DOHH2 (cell line): ENCODE measurements around the gene LILRB4.

Experiments
- EZH2phosphoT487 ChIP-seq: fragments of 200-600 bp; sonication (generic); IDR thresholded peaks from 2 replicates; pipeline ENCODE4 v1.6.1; 2017; ENCODE audit warnings: borderline replicate concordance, mild to moderate bottlenecking, antibody characterized with exemption, low read length, moderate library complexity, mixed read lengths
- TF ChIP-seq, protein P1 (sequence below): fragments of 200-600 bp; sonication (generic); IDR thresholded peaks from one replicate; pipeline ENCODE4 v1.5.1; 2014; ENCODE audit warnings: antibody characterized with exemption, mild to moderate bottlenecking, low read depth, low read length; ENCODE audit not compliant: poor library complexity, severe bottlenecking

DNA sequence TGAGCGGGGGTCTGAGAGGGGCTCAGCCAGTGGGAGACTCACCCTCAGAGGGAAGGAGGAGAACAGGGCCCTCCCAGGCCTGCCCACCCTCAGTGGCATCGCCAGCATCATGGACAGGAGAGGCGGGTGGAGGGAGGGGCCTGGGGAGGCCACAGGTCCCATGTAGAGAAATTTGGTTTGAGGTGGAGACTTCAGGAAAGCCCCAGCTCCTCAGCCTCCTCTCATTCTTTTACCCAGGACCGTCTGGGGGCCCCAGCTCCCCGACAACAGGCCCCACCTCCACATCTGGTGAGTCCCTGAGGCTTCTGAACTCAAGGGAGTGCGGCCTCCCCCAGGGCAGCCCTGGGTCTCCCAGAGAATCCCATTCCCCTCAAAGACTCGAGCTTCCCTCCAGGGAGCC, 29.4 kb upstream of the LILRB4 start:
- TF ChIP-seq, protein P1, sequence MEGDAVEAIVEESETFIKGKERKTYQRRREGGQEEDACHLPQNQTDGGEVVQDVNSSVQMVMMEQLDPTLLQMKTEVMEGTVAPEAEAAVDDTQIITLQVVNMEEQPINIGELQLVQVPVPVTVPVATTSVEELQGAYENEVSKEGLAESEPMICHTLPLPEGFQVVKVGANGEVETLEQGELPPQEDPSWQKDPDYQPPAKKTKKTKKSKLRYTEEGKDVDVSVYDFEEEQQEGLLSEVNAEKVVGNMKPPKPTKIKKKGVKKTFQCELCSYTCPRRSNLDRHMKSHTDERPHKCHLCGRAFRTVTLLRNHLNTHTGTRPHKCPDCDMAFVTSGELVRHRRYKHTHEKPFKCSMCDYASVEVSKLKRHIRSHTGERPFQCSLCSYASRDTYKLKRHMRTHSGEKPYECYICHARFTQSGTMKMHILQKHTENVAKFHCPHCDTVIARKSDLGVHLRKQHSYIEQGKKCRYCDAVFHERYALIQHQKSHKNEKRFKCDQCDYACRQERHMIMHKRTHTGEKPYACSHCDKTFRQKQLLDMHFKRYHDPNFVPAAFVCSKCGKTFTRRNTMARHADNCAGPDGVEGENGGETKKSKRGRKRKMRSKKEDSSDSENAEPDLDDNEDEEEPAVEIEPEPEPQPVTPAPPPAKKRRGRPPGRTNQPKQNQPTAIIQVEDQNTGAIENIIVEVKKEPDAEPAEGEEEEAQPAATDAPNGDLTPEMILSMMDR, result no peak
- TF ChIP-seq EZH2phosphoT487, result no peak
